ENCODE data around the gene AOPEP.

AOPEP gene

DNA sequence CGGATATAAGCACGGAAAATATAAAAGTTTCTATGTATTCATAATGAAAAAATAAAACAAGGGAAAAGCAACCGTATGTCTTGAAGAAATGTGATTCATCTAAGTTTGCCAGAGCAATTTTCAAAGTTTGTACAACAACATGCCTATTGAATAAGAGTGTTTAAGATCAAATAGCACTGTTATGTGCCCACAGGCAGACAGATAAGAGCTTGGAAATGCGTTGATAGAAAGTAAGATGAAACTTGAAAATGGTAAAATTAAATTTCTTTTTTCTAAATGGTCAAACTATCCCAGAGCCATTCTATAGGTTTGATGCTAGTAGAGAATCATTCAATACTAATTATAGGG, 401.7 kb downstream of the AOPEP start:
- FAIRE-seq: no peak
- no peak for DNase-seq (ENCODE audit: insufficient read length, low spot score)
- TF ChIP-seq, protein P1, sequence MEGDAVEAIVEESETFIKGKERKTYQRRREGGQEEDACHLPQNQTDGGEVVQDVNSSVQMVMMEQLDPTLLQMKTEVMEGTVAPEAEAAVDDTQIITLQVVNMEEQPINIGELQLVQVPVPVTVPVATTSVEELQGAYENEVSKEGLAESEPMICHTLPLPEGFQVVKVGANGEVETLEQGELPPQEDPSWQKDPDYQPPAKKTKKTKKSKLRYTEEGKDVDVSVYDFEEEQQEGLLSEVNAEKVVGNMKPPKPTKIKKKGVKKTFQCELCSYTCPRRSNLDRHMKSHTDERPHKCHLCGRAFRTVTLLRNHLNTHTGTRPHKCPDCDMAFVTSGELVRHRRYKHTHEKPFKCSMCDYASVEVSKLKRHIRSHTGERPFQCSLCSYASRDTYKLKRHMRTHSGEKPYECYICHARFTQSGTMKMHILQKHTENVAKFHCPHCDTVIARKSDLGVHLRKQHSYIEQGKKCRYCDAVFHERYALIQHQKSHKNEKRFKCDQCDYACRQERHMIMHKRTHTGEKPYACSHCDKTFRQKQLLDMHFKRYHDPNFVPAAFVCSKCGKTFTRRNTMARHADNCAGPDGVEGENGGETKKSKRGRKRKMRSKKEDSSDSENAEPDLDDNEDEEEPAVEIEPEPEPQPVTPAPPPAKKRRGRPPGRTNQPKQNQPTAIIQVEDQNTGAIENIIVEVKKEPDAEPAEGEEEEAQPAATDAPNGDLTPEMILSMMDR (IDR thresholded peaks at IDR 0.05; ENCODE audit: insufficient read depth, missing control alignments): no peak

DNA sequence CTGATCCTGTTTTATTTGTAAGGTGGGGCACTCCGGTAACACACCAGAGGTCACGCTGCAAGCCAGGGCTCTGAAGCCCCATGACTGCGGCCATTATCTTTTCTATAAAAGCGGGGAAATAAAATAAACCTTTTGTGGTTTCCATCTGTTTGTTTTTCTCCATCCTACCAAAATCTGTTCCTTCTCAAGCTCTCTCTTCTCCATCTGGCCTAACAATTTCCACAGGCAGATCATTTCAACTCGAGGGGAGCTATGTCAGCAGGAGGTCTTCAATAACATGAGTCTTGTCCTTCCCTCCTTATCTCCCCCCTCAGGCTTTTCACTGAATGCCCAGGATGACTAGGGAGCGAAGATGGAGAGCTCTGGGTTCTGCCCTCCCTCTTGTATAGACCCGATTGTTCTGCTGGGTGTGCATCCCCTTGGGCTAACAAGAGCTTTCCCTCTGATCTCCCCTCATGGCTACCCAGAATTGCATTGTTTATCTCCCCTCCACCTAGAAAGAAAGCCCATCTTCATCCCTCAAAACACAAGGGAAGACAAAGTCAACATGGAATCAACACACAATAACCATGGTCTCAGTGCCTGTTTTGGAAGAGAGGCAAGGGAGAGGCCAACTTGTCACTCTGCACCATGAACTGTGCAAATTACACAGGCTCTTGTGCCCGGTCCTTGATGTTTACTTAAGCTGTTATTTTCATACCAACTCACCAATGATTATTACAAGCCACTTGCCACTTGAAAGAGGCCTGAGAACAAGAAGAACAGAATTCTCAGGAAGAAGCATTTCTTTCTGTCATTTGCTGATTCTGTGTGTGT, 403.2 kb downstream of the AOPEP start:
- no peak for DNase-seq (ENCODE audit: insufficient read length, low spot score)
- no peak for FAIRE-seq

DNA sequence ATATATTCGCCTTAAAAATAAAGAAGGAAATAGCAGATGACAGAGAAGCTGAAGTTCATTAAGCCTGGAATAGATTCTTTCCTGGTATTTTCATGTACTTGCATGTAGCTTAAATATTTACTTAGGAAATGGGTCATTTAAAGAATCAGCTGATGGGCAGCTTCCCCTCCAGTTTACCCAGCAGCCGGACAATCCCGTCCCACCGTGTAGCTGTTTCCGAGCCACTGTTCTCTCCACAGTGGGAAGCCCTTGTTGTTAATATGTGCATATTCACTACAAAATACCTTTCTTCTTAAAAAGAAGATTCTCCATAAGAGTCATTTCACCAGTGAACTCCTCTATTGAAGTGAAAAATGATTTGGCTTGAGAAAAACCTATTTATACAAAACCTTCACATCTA, 404.0 kb downstream of the AOPEP start:
- TF ChIP-seq, protein P1 (IDR thresholded peaks at IDR 0.05; ENCODE audit: insufficient read depth, missing control alignments): no peak
- FAIRE-seq: no peak
- DNase-seq (ENCODE audit: insufficient read length, low spot score): no peak

More for the DNA sequence above, 403.2 kb downstream of the AOPEP start:
- TF ChIP-seq, protein P1 (IDR thresholded peaks at IDR 0.05; ENCODE audit: insufficient read depth, missing control alignments): no peak

DNA sequence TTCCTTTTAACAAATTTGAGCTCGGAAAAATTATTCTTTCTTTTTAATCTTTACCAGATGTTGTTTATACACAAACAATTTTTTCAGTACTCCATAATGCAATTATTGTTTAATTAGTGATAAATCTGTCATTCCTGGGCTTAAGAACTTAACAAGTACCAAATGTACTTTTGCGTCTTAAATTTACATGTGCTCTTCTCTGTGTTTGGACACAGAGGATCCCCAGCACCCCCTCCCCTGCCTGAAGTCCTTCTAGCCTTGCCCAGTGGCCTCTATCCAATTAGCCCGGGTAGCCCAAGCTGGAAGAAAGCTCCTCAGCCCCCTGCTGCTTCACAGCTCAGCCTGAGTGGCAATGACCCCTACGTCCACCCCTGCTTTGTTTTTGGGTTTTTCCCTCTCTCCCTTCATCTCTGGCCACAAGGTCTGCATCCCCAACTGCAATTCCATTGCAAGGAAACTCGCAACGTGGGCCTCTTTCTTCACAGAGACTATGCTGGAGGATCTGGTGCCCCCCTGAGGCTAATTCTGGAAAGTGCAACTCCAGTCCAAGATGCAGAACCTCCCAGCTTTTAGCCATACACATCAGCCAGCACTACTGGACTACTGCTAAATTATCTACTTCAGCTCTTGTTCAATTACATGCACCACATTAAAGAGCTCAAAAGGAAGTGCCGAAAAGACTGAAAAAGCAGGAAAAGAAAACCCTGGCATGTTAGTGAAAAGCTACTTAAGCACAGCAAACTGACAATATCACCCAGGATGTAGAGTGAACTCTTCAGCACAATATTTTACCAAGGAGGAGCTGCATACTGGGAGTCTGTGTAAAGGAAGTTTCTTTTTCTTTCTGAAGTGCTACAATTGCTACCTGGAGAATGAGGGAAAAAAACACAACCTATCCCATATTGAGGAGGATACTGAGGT, 404.8 kb downstream of the AOPEP start:
- TF ChIP-seq, protein P1 (IDR thresholded peaks at IDR 0.05; ENCODE audit: insufficient read depth, missing control alignments): peak; percentile 83
- DNase-seq (ENCODE audit: insufficient read length, low spot score) (no peak), FAIRE-seq (no peak)

DNA sequence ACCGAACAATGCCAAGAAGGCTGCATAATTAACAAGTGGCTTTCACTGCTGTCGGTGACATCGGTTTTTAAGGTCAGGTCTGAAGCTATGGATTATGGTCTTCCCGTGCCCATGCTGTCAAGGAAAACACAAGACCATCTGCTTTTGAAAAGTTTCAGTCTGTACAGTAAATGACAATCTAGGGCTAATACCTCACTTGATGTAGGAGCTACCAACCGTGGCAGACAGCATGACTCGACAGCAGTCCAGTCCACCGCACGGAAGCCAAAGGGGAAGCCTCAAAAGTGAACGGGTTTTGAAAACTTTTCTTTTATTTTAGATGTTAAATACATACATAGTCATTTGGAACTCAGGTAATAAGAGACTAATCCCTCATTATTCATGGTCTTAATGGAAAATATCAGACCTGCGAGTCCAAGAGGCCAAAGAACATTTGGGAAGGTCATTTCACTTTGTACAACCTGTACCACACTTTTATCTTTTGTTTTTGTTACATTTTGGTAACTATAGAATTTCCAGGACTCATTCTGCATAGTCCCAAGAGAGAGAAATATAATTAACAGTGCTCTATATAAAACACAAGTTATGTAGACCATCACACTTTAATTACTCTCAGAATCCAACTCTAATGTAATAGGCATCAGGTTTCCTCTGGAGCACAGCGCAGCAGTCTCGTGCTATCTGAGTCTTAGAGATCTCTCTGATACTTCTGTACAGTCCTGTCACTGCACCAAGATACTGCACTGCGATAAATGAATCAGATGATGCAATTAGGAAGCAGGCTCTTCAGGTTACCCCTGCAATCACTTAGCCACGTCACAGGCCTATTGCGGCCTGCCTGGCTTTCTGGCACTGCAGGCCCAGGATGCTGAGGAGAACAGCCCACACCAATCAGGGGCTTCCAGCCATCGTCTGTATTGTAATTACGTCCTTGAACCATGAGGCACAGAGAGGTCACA, 406.1 kb downstream of the AOPEP start:
- FAIRE-seq (no peak), DNase-seq (ENCODE audit: insufficient read length, low spot score) (no peak)
- TF ChIP-seq, protein P1 (IDR thresholded peaks at IDR 0.05; ENCODE audit: insufficient read depth, missing control alignments): no peak

DNA sequence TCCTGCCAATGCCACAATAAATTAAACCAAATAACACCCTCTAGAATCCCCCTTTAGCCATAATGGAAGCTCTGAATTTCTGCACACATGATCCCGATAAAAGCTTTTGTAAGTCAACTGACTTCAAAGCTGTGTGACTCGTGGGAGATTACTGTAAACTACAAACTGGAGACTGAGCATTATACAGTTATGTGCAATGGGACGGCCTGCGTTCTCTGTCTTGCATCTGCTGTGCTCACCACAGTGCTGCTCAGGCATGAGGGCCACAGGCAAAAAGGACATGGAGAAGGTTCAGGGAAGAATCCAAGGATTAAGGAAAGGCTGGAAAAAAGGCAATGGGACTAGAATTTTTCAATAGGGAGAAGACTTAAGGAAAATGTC, 406.8 kb downstream of the AOPEP start:
- no peak for FAIRE-seq
- DNase-seq (ENCODE audit: insufficient read length, low spot score): no peak
- TF ChIP-seq, protein P1 (IDR thresholded peaks at IDR 0.05; ENCODE audit: insufficient read depth, missing control alignments): no peak

All from D721Med (cell line).